ENCODE data around the gene FPR3. TPM values are rescaled to one million over a fixed set of nuclear protein-coding genes. Genes with fewer than 3 reads are reported as not detected.
"Not testable (repeated sequence)": the region's sequence is repeated elsewhere in the genome, so short reads cannot be mapped to it uniquely, and the experiment has no call there.

FPR3 gene, protein sequence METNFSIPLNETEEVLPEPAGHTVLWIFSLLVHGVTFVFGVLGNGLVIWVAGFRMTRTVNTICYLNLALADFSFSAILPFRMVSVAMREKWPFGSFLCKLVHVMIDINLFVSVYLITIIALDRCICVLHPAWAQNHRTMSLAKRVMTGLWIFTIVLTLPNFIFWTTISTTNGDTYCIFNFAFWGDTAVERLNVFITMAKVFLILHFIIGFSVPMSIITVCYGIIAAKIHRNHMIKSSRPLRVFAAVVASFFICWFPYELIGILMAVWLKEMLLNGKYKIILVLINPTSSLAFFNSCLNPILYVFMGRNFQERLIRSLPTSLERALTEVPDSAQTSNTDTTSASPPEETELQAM
- polyA plus RNA-seq (ENCODE audit: insufficient read length), result 0.16 TPM

DNA sequence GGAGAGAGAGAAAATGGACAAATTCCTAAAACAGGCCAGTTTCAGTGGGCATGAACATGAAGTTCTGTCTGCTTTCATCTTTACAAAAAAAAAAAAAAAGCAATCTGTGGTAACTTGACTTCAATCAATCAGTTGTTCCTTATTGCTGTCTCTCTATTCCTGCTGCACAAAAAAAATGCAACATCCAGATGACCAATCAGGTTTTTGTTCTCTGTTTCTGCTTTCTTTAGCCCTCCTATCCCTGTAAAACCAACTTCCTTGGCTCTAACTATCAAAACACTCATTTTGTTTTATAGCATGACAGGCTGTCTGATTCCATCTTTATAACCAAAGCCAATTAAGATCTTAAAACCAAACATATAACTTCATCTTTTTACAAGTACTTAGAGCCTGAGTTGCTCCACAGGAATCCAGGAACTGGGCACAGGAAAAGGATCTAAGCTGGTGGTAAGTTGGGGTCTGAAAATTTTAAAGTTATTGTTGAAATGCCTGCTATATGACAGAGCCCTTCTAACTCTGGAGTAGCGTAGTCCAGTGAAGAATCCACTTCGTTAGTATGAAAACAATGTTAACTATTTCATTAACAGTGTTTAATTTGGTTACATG, at the start of gene FPR3:
Gene FPR3 (plus strand): TSS at position 273 of the 606 bp plus-strand sequence. CDS start 28,592 bp downstream, outside the sequence.
- DNase-seq (ENCODE audit: low read depth), result no peak

DNA sequence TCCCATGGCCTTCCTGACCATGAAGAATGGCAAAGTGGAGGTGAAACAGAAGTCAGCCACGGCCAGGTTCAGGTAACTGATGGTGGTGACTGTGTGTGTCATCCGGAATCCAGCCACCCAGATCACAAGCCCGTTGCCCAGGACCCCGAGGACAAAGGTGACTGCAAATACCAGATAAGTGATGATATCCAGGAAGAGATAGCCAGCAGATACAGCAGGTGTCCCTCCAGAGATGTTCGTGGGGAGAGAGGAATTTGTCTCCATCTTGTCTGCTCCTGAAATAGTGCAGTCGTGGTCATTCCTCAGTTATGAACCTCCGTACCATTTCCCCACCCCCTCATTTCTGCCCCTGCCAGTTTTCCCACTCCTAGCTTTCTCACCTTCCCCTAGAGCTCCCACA, 48.2 kb upstream of the FPR3 start:
- DNase-seq (ENCODE audit: low read depth), result no peak

DNA sequence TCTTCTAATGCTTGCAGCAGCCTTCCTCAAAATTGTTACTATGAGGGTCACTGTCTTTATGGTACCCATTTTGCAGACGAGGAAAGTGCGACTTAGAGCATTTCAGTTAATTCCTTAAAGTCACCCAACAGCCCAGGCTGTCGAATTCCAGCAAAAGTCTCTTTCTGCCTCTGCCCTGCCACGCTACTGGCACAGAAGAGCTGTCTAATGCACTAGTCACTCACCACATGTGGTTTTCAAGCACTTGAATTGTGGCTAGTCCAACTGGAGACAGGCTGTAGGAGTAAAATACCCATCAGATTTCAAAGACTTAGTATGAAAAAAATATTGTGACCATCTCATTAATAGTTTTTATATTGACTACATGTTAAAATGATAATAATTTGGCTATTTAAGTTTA, 45.0 kb upstream of the FPR3 start:
- no peak for DNase-seq (ENCODE audit: low read depth)

DNA sequence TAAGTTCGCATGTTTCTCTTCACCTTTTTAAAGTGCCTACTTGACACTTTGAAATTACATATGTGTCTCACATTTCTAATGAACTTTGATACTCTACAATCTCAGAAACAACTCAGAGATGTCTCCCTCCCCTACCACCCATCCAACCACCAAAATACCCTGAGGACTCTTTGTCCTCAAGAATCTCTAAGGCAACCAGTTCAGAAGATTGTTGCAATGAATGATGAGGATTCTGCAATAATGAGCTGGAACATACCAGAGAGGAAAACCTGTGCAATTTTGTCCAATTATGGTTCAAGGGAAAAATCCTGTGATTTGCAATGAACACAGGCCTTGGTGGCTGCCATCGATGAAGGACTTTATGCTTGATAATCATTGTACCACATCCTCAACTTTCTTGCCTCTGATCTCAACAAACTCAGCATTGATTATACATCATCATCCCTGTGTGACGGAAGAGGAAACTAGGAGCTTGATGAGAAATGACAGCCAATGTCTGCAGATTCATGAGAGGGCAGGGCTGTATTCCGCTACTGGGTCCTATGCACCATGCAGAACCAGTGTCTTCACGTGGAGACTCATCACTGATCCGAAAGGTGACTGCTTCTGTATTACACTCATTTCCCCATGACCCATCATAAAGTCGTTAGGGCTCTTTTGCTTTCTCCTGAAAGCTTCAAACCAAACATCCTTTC, 44.4 kb upstream of the FPR3 start:
- DNase-seq (ENCODE audit: low read depth), result no peak

DNA sequence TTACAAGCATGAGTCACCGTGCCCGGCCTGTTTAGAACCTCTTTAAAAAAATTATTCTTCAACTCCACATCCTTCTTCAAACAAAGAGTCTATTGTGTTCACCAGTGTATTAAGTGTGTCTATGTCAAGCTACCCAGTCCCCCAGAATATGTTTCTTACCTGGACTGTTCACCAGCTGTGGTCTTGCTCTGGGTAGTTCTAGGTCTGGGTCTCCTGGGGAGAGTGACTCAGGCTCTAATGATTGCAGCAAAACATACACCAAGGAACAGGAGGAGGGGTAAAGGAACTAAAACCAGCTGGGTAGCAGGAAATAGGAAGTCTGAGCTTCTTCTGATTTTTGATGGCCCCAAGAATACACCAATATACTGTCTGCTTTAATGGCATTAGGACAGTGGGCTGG, 43.3 kb upstream of the FPR3 start, which contains the start of gene FPR1:
Gene FPR1 (minus strand): TSS at position 224 of the 400 bp plus-strand sequence. CDS start 4,884 bp downstream, outside the sequence.
- DNase-seq (ENCODE audit: low read depth), result peak; percentile 14

DNA sequence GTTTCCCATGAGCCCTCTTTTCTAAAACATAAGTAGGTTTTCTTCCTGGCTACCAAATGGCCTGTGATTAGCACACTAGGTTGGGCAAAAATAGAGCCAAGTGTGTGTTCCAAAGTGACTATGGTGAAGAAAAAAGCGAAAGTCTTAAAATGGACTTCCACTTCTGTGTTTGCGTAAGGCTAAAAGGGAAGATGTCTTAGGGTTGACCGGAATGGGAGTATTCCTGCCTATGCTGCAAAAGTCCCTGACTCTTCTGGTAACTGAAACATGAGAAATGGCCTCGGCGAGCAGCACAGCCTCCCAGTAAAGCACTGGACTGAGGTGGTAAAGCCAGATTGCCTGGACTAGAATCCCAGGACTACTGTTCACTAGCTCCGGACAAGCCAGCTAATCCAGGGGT, 40.8 kb upstream of the FPR3 start:
- DNase-seq (ENCODE audit: low read depth), result no peak

DNA sequence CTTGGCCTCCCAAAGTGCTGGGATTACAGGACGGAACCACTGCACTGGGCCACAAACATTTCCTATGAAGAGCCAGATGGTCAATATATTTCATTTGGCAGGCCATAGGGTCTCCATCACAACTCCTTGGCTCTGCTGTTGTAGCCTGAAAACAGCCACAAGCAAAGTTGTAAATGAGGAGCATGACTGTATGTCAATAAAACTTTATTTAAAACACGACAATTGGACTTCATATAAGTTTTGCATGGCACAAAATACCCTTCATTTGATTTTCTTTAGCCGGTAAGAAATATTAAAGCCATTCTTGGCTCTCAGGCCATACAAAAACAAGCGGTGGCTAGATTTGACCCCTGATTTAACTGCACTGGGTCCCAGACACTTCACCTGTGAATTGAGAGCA, 40.2 kb upstream of the FPR3 start:
- DNase-seq (ENCODE audit: low read depth), result no peak

DNA sequence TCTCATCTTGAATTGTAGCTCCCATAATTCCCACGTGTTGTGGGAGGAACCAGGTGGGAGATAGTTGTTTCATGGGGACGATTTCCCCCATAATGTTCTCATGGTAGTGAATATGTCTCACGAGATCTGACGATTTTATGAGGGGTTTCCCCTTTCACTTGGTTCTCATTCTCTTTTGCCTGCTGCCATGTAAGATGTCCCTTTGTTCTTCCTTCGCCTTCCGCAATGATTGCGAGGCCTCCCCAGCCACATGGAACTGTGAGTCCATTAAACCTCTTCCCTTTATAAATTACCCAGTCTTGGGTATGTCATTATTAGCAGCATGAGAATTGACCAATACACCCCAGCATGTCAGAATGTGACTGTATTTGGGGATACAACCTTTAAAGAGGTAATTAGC, 39.4 kb upstream of the FPR3 start:
- no peak for DNase-seq (ENCODE audit: low read depth)

DNA sequence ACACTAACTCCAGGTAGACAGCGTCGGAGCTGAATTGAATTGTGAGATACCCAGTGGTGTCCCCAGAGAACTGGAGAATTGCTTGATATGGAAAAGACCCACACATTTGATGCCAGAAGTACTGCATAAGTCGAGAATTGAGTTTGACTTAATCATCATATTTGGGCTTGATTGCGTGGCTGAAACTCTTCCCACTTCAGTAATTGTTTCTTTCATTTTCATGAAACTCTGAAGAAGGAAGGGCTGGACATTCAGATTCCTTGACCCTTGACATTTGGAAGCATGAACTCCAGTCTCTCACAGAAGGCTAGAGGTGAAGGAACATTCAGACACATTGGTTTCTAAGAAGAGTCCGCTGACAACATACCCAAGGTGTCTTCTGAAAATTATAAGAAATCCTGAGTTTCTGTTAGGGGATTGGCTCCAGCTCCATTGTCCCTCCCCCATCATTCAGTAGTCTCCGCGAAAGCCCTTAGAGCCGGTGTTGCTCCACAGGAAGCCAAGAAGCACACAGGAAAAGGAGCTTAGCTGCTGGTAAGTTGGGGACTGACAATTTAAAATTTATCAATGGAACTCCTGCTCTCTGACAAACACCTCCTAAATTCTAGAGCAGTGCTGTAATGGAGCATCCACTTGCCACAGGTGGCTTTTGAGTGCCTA, 34.1 kb upstream of the FPR3 start, which contains the start of gene FPR2:
Gene FPR2 (plus strand): TSS at position 484 of the 660 bp plus-strand sequence. CDS start 7,479 bp downstream, outside the sequence.
- DNase-seq (ENCODE audit: low read depth), result no peak

DNA sequence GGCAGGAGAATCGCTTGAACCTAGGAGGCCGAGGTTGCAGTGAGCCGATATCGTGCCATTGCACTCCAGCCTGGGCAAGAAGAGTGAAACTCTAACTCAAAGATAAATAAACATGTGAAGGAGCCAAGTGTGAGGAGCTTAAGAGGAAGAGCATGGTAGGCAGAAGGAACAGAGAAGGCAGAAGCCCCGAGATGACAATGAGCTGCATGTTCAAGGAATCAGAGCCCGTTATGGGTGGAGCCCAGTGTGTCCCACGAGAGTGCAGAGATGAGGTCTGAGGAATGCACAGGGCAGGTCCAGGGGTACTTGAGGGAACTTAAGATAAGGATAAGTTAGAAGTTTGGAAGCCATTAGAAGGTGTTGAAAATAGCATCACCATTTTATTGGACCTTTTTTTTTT, 33.3 kb upstream of the FPR3 start:
- no peak for DNase-seq (ENCODE audit: low read depth)

DNA sequence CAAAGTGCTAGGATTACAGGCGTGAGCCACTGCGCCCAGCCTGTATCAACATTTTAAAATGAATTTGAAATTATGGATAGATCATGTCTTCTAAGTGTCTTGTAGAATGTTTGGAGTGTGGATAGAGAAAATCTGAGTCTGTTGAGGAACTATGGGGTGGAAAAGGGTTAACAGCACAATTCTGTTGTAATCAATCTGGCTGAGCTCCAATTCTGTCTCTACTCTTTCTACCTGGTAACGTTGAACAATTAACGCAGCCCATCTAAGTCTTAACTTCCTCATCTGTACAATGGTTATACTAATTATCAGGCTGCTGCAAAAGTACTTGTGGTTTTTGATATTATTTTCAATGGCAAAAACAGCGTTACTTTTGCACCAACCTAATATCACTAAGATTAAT, 29.9 kb upstream of the FPR3 start:
- DNase-seq (ENCODE audit: low read depth), result no peak

DNA sequence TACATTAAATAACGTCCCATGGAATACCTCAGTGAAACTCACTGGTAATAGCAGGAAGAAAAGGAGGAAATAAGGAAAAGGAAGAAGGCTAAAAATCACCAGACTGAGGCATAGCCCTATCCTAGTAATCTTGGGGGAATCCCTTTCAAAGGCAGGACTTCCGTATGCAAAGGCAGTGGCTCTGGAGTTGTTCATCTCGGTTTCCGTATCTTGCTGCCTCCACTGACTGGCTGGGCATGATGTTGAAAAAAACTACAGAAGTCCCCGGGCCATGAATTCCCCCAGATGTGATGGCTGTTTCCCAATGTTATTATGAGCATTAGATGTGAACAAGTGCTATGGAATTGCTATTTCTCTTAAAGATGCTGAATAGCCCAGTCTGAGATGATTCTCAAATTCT, 28.5 kb upstream of the FPR3 start:
- no peak for DNase-seq (ENCODE audit: low read depth)

DNA sequence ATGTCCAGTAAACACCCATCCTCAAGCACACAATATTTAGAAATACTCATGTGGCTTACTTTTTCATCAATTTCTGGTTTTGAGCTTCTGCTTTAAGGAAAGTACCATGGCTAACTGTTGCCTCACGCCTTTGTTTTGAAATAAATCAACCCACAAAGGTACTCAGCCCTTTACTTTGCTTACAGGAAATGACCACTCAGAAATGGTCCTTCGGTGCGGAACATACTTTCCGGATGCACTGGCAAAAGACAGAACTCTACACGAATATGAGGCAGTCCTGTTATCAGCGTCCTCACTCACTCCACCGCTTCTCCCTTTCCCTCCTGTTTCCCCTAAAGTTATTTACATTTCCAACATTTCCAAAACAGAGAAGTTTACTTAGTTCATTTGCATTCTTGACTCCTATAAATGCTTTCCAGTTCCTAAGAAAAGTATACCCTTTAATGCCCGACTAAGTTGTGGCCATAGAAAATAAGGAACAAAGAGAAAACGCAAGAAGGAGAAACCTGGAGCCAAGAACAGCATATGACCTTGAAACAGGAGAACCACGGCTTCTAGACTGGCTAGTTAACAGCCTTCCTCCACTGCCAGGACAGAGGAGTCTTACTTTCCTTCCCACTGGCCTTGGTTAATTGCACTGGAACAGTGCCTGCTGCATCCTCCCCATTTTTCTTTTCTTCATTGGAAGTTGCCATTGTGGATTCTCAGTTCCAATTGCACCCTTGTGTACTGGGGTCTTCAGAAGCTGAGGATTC, 23.4 kb upstream of the FPR3 start:
- DNase-seq (ENCODE audit: low read depth), result no peak

DNA sequence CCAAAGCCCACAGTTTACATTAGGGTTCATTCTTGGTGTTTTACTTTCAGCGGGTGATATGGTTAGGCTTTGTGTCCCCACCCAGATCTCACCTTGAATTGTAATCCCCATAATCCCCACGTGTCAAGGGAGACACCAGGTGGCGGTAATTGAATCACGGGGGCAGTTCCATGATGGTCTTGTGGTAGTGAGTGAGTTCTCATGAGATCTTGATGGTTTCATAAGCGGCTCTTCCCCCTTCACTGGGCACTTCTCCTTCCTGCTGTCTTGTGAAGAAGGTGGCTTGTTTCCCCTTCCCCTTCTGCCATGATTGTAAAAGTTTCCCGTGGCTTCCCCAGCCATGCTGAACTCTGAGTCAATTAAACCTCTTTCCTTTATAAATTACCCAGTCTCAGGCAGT, 22.0 kb upstream of the FPR3 start:
- DNase-seq (ENCODE audit: low read depth), result no peak

DNA sequence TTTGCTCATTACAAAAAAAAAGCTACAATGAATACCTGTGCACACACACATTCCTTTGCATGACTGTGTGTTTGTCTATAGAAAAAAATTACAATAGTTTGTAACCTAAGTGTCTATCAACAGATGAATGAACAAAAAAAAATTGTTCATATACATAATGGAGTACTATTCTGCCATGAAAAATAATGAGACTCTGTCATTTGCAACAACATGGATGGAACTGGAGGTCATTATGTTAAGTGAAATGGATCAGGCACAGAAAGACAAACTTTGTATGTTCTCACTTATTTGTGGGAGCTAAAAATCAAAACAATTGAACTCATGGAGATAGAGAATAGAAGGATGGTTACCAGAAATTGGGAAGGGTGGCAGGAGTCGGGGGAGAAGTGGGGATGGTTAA, 18.4 kb upstream of the FPR3 start:
- DNase-seq (ENCODE audit: low read depth), result not testable (repeated sequence)

DNA sequence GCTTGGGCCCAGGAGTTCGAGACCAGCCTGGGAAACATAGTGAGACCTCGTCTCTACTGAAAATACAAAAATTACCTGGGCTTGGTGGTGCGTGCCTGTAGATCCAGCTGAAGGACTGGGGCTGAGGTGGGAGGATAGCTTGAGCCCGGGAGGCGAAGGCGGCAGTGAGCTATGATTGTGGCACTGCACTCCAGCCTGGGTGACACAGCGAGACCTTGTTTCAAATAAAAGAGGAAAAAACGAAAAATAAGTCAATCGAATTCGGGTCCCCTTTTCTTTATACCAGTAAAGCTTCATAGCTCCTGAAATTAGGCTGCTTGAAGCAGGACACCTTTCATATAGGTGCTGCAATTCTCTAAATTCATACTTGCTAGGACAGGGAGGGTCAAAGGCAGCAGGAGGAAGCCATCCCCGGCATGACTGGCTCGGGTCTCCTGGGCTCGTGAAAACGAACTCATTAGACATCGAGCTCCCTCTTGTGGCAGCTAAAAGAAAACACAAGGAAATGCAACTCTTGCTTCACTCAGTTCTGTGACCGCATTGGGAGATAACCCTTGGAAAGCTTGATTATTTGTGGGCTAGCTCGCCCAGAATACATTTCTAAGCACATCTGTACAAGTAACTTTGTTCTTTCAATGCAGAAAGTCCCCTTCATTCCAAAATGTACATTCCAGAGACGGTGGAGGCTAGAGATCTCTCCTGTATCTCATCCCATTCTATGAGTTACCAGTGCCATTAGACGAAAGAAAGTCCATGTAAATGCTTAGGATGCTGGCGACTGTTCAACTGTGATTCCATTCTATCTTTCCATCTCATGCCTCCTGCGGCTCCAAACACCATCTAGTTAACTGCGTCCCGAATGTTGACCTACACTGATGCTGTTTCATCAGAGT, 17.1 kb upstream of the FPR3 start:
- DNase-seq (ENCODE audit: low read depth), result peak; percentile 70

DNA sequence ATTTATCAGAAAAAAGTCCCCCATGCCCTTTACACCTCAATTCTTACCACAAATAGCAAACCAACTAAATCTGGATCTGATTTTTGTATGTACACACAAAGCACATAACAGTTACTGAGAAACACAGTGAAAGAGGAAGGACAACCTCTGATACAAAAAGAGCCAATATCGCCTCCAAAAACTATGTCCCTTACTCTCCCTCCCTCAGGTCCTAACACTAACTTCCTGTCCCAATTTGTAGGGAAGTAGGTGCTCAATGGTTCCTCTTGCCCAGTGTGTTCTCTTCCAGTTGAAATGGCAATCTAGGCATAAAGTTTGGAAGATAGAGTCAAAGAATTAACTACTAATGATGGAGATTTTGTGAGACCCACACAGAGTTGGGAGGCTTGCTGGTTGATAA, 15.8 kb upstream of the FPR3 start:
- no peak for DNase-seq (ENCODE audit: low read depth)

DNA sequence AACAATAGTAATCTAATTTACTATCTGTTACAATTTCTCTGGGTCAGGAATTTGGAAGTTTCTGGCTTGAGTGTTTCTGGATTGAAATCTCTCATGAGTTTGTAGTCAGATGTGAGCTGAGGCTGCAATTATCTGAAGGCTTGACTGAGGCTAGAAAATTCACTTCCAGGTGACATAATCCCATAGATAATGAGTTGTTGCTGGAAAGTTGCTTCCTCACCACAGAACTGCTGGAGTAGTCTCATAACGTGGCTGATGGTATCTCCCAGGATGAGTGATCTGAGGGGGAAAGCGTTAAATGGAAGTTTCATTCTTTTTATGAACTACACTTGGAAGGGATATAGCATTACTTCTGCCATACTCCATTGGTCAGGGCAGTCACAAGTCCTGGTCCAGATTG, 15.3 kb upstream of the FPR3 start:
- no peak for DNase-seq (ENCODE audit: low read depth)

DNA sequence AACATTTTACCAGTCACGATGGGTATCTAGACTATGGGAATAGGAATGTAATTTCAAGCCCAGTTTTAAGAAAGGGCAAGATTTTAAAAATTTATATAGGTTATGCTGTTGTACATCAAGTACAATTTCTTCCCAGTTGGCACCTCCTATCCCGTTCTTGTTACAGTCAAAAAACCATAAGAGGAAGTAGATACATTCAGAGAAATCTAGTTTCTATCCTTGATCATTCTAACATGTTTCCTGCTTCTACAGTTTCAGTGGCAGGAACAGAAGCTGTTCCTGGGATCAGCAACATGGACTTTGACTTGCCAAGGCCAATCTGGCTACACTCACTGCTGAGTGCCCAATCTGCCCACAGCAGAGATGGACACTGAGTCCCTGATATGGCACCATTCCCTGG, 14.7 kb upstream of the FPR3 start:
- no peak for DNase-seq (ENCODE audit: low read depth)

DNA sequence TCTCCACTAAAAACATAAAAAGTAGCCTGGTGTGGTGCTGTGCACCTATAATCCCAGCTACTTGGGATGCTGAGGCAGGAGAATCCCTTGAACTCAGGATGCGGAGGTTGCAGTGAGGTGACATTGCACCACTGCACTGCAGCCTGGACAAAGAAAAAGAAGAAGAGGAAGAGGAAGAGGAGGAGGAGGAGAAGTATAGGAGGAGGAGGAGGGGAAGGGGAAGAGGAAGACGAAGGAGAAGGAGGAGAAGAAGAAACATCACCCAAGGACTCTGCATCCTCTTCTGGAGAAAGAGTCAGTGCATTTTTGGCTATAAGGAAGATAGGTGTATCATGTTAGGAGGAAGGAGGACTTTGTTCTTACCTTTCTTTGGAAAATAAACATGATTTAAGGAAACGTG, 13.0 kb upstream of the FPR3 start:
- no peak for DNase-seq (ENCODE audit: low read depth)
